Mucosa of stomach (tissue), 1 donor: ENCODE results near the gene ADIPOQ.
"Not testable (repeated sequence)": the region's sequence is repeated elsewhere in the genome, so short reads cannot be mapped to it uniquely, and the experiment has no call there.

Source experiments
- H3K27me3 ChIP-seq: one replicate; pipeline ENCODE4 v1.7.0; 2013; ENCODE audit warnings: mild to moderate bottlenecking, low read length; ENCODE audit not compliant: control insufficient read depth, insufficient read depth
- H3K36me3 ChIP-seq: one replicate; pipeline ENCODE4 v1.7.0; 2013; ENCODE audit warnings: low read length; ENCODE audit not compliant: control insufficient read depth, insufficient read depth
- H3K4me1 ChIP-seq: one replicate; pipeline ENCODE4 v1.7.0; 2013; ENCODE audit warnings: mild to moderate bottlenecking, low read length; ENCODE audit not compliant: control insufficient read depth, insufficient read depth
- H3K4me3 ChIP-seq: one replicate; pipeline ENCODE4 v1.7.0; 2013; ENCODE audit warnings: low read length
- H3K9ac ChIP-seq: one replicate; pipeline ENCODE4 v1.7.0; 2013; ENCODE audit warnings: mild to moderate bottlenecking, low read length, moderate library complexity
- H3K9me3 ChIP-seq: one replicate; pipeline ENCODE4 v1.7.0; 2013; ENCODE audit warnings: mild to moderate bottlenecking, low read length, moderate library complexity; ENCODE audit not compliant: control insufficient read depth
- donor health status: Pancreatic carcinoma.

ADIPOQ gene

GRCh38 chr3:186896006-186896405 lies 53.5 kb downstream of the ADIPOQ start:
- Histone ChIP-seq H3K36me3 (no peaks in the 10 kb centered on the region), H3K9me3 (no peaks in the 10 kb centered on the region), H3K4me3 (no peak overlapping the region), H3K9ac (no peak overlapping the region), H3K4me1 (peaks cover under 1% of the 10 kb centered on the region), H3K27me3 (no peaks in the 10 kb centered on the region)

- Histone ChIP-seq H3K9ac (no peak overlapping the region), H3K36me3 (no peaks in the 10 kb centered on the region), H3K4me1 (peaks cover 6% of the 10 kb centered on the region), H3K27me3 (no peaks in the 10 kb centered on the region), H3K9me3 (no peaks in the 10 kb centered on the region), H3K4me3 (no peak overlapping the region)
Measured at GRCh38 chr3:186896875-186897274, 54.4 kb downstream of the ADIPOQ start.

GRCh38 chr3:186901135-186901734 lies 58.7 kb downstream of the ADIPOQ start:
- Histone ChIP-seq H3K9ac (no peak overlapping the region), H3K36me3 (no peaks in the 10 kb centered on the region), H3K4me3 (no peak overlapping the region), H3K4me1 (peaks cover 6% of the 10 kb centered on the region), H3K9me3 (no peaks in the 10 kb centered on the region), H3K27me3 (no peaks in the 10 kb centered on the region)

GRCh38 chr3:186902154-186902553 lies 59.6 kb downstream of the ADIPOQ start:
- Histone ChIP-seq H3K9ac (no peak overlapping the region), H3K9me3 (no peaks in the 10 kb centered on the region), H3K4me3 (no peak overlapping the region), H3K36me3 (no peaks in the 10 kb centered on the region), H3K27me3 (no peaks in the 10 kb centered on the region), H3K4me1 (peaks cover 6% of the 10 kb centered on the region)

- H3K27me3 ChIP-seq = no peaks in the 10 kb centered on the region
- H3K4me1 ChIP-seq = peaks cover 6% of the 10 kb centered on the region
- H3K4me3 ChIP-seq = no peak overlapping the region
- no peaks in the 10 kb centered on the region for H3K36me3 ChIP-seq
- no peaks in the 10 kb centered on the region for H3K9me3 ChIP-seq
- H3K9ac ChIP-seq = no peak overlapping the region
Measured at GRCh38 chr3:186902713-186903112, 60.2 kb downstream of the ADIPOQ start.

- not testable (repeated sequence) for H3K36me3 ChIP-seq, H3K9ac ChIP-seq, H3K27me3 ChIP-seq, H3K4me1 ChIP-seq, H3K9me3 ChIP-seq, H3K4me3 ChIP-seq
Measured at GRCh38 chr3:186903676-186904075, 61.2 kb downstream of the ADIPOQ start.

- H3K36me3 ChIP-seq, H3K27me3 ChIP-seq, H3K9me3 ChIP-seq, H3K4me3 ChIP-seq, H3K9ac ChIP-seq, H3K4me1 ChIP-seq: not testable (repeated sequence)
Measured at GRCh38 chr3:186907075-186907474, 64.6 kb downstream of the ADIPOQ start.
